GM12878 (cell line): ENCODE results near the gene GPC5.

Experiments used
- CEBPB ChIP-seq, 2 experiments: fragments of 150-350 bp in 1 of 2; IDR thresholded peaks; 2 replicates each; pipeline ENCODE4 v1.6.1; 2012 to 2014; ENCODE audit warnings: low read depth in 2 of 2, low read length in 2 of 2, borderline replicate concordance in 1 of 2, inconsistent platforms in 1 of 2
- EP300 ChIP-seq, 2 experiments: fragments of 150-350 bp in 1 of 2; IDR thresholded peaks; 2 replicates each; pipeline ENCODE4 v1.6.1; 2011 to 2012; ENCODE audit warnings: low read depth in 2 of 2, low read length in 2 of 2, borderline replicate concordance in 1 of 2, improper control_type of control experiment in 1 of 2, inconsistent platforms in 1 of 2; ENCODE audit not compliant: control insufficient read depth in 1 of 2
- GABPA ChIP-seq: IDR thresholded peaks from 2 replicates; pipeline ENCODE4 v1.6.1; 2014; ENCODE audit warnings: antibody characterized with exemption, low read depth, mild to moderate bottlenecking, inconsistent platforms
- HDAC6 ChIP-seq: fragments of 200-600 bp; sonication (generic); IDR thresholded peaks from one replicate; pipeline ENCODE4 v1.8.0; 2017; ENCODE audit warnings: antibody characterized with exemption; ENCODE audit not compliant: unreplicated experiment
- TCF12 ChIP-seq: IDR thresholded peaks from 2 replicates; pipeline ENCODE4 v1.6.1; 2011; ENCODE audit warnings: low read depth, mild to moderate bottlenecking, low read length
- ZSCAN29 ChIP-seq: fragments of 450-650 bp; IDR thresholded peaks from 2 replicates; pipeline ENCODE4 v1.6.1; 2017; ENCODE audit warnings: mild to moderate bottlenecking, moderate library complexity
- TF ChIP-seq, protein P1 (sequence below), 3 experiments: IDR thresholded peaks in 2 of 3; conservative IDR thresholded peaks in 1 of 3; 2 replicates each; pipeline ENCODE4 v1.5.1; 2011; ENCODE audit warnings: low read depth in 3 of 3, low read length in 3 of 3, mild to moderate bottlenecking in 3 of 3, control low read depth in 2 of 3, moderate library complexity in 2 of 3, inconsistent platforms in 1 of 3, mixed read lengths in 1 of 3; ENCODE audit not compliant: control insufficient read depth in 2 of 3, insufficient read depth in 1 of 3; ENCODE audit errors: extremely low read depth in 1 of 3
- TF ChIP-seq, protein P2 (sequence below): fragments of 450-650 bp; IDR thresholded peaks from 2 replicates; pipeline ENCODE4 v1.6.1; 2016; ENCODE audit warnings: mild to moderate bottlenecking

DNA sequence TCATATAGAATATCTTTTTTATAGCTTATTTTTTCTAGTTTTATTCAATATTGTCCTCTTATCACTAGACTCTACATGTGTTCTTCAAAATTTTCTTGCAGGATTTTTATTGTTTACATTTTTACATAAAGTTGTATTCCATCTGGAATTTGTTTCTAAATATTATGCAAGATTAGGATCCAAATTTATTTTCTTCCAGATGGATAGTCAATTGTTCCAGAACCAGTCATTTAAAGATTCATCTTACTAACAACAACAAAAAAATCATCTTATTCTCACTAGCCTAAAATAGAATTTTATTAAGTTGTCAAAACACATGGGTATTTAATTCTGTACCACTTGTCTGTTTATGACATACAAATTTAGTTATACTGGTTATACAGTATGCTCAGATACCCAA, 1437.8 kb downstream of the GPC5 start:
- TF ChIP-seq, protein P1, sequence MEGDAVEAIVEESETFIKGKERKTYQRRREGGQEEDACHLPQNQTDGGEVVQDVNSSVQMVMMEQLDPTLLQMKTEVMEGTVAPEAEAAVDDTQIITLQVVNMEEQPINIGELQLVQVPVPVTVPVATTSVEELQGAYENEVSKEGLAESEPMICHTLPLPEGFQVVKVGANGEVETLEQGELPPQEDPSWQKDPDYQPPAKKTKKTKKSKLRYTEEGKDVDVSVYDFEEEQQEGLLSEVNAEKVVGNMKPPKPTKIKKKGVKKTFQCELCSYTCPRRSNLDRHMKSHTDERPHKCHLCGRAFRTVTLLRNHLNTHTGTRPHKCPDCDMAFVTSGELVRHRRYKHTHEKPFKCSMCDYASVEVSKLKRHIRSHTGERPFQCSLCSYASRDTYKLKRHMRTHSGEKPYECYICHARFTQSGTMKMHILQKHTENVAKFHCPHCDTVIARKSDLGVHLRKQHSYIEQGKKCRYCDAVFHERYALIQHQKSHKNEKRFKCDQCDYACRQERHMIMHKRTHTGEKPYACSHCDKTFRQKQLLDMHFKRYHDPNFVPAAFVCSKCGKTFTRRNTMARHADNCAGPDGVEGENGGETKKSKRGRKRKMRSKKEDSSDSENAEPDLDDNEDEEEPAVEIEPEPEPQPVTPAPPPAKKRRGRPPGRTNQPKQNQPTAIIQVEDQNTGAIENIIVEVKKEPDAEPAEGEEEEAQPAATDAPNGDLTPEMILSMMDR (IDR thresholded peaks at IDR 0.05 in 2 of 3, conservative IDR thresholded peaks at IDR 0.05 in 1 of 3; ENCODE audit: control insufficient read depth in 2 of 3, extremely low read depth in 1 of 3, insufficient read depth in 1 of 3, low read depth in 3 of 3, low read length in 3 of 3) = no peak
- TF ChIP-seq EP300 (IDR thresholded peaks at IDR 0.05; ENCODE audit: borderline replicate concordance in 1 of 2, control insufficient read depth in 1 of 2, low read depth in 2 of 2, low read length in 2 of 2) (no peak), ZSCAN29 (no peak), GABPA (no peak), TCF12 (no peak), HDAC6 (no peak), CEBPB (IDR thresholded peaks at IDR 0.05; ENCODE audit: borderline replicate concordance in 1 of 2, low read depth in 2 of 2, low read length in 2 of 2) (no peak)
- TF ChIP-seq, protein P2, sequence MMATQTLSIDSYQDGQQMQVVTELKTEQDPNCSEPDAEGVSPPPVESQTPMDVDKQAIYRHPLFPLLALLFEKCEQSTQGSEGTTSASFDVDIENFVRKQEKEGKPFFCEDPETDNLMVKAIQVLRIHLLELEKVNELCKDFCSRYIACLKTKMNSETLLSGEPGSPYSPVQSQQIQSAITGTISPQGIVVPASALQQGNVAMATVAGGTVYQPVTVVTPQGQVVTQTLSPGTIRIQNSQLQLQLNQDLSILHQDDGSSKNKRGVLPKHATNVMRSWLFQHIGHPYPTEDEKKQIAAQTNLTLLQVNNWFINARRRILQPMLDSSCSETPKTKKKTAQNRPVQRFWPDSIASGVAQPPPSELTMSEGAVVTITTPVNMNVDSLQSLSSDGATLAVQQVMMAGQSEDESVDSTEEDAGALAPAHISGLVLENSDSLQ = no peak
